ENCODE data around the gene HLCS. TPM values are rescaled to one million over a fixed set of nuclear protein-coding genes. Genes with fewer than 3 reads are reported as not detected.
"Not testable (repeated sequence)": the region's sequence is repeated elsewhere in the genome, so short reads cannot be mapped to it uniquely, and the experiment has no call there.

HLCS gene
- total and polyA plus RNA-seq, 2 donors from 2014 or later = 4.5 to 29.6 TPM

GRCh38 chr21:36816561-36817130 lies 149.8 kb downstream of the HLCS start:
- FAIRE-seq (no peak), DNase-seq (no peak)
- Histone ChIP-seq H3K9ac (ENCODE audit: low read length in 3 of 3) (no peak overlapping the region), H3K27me3 (ENCODE audit: control insufficient read depth, insufficient read depth, low read length) (no peaks in the 10 kb centered on the region), H3K36me3 (ENCODE audit: control insufficient read depth in 2 of 3, insufficient read depth in 3 of 3, low read length in 3 of 3) (no peaks in the 10 kb centered on the region), H3K27ac (ENCODE audit: low read depth in 2 of 2, low read length in 2 of 2) (no peak overlapping the region), H3K9me3 (ENCODE audit: control insufficient read depth in 2 of 3, insufficient read depth in 1 of 3, low read length in 3 of 3) (no peaks in the 10 kb centered on the region), H3K4me1 (ENCODE audit: control insufficient read depth in 2 of 3, insufficient read depth in 2 of 3, low read depth in 1 of 3, low read length in 3 of 3) (no peaks in the 10 kb centered on the region), H3K4me3 (ENCODE audit: low read length in 3 of 3) (no peak overlapping the region)
- intact Hi-C loops (cut with DNase I) = no loop called here
- TF ChIP-seq CTCF (IDR thresholded peaks at IDR 0.05; ENCODE audit: borderline replicate concordance, extremely low read depth, insufficient read depth) = no peak

- H3K9ac ChIP-seq (ENCODE audit: low read length in 3 of 3); H3K9me3 ChIP-seq (ENCODE audit: control insufficient read depth in 2 of 3, insufficient read depth in 1 of 3, low read length in 3 of 3); H3K27me3 ChIP-seq (ENCODE audit: control insufficient read depth, insufficient read depth, low read length); FAIRE-seq; DNase-seq; H3K4me1 ChIP-seq (ENCODE audit: control insufficient read depth in 2 of 3, insufficient read depth in 2 of 3, low read depth in 1 of 3, low read length in 3 of 3); intact Hi-C loops (cut with DNase I); H3K27ac ChIP-seq (ENCODE audit: low read depth in 2 of 2, low read length in 2 of 2); H3K4me3 ChIP-seq (ENCODE audit: low read length in 3 of 3); H3K36me3 ChIP-seq (ENCODE audit: control insufficient read depth in 2 of 3, insufficient read depth in 3 of 3, low read length in 3 of 3): not testable (repeated sequence)
Observed at GRCh38 chr21:36816026-36816425, 150.4 kb downstream of the HLCS start.

GRCh38 chr21:36815284-36815683 lies 151.2 kb downstream of the HLCS start:
- intact Hi-C loops (cut with DNase I) = no loop called here
- no peak for FAIRE-seq
- no peak for TF ChIP-seq CTCF (IDR thresholded peaks at IDR 0.05; ENCODE audit: borderline replicate concordance, extremely low read depth, insufficient read depth)

GRCh38 chr21:36813052-36813451 lies 153.4 kb downstream of the HLCS start:
- Histone ChIP-seq H3K36me3 (ENCODE audit: control insufficient read depth in 2 of 3, insufficient read depth in 3 of 3, low read length in 3 of 3) (no peaks in the 10 kb centered on the region), H3K27ac (ENCODE audit: low read depth in 2 of 2, low read length in 2 of 2) (no peak overlapping the region), H3K4me3 (ENCODE audit: low read length in 3 of 3) (no peak overlapping the region), H3K9me3 (ENCODE audit: control insufficient read depth in 2 of 3, insufficient read depth in 1 of 3, low read length in 3 of 3) (no peaks in the 10 kb centered on the region), H3K4me1 (ENCODE audit: control insufficient read depth in 2 of 3, insufficient read depth in 2 of 3, low read depth in 1 of 3, low read length in 3 of 3) (peaks cover 0 to 14% (median 0%) of the 10 kb centered on the region in 3 donors), H3K9ac (ENCODE audit: low read length in 3 of 3) (no peak overlapping the region), H3K27me3 (ENCODE audit: control insufficient read depth, insufficient read depth, low read length) (no peaks in the 10 kb centered on the region)
- intact Hi-C loops (cut with DNase I) = no loop called here
- DNase-seq (peak in 2 of 5 donors; percentile 56 to 67), FAIRE-seq (no peak)
- no peak for TF ChIP-seq CTCF (IDR thresholded peaks at IDR 0.05; ENCODE audit: borderline replicate concordance, extremely low read depth, insufficient read depth)

More at GRCh38 chr21:36815284-36815683, 151.2 kb downstream of the HLCS start:
- H3K9ac ChIP-seq (ENCODE audit: low read length in 3 of 3) = no peak overlapping the region
- H3K4me3 ChIP-seq (ENCODE audit: low read length in 3 of 3) = no peak overlapping the region
- H3K4me1 ChIP-seq (ENCODE audit: control insufficient read depth in 2 of 3, insufficient read depth in 2 of 3, low read depth in 1 of 3, low read length in 3 of 3) = peaks cover 0 to 2% (median 0%) of the 10 kb centered on the region in 3 donors
- no peaks in the 10 kb centered on the region for H3K36me3 ChIP-seq (ENCODE audit: control insufficient read depth in 2 of 3, insufficient read depth in 3 of 3, low read length in 3 of 3)
- no peaks in the 10 kb centered on the region for H3K27me3 ChIP-seq (ENCODE audit: control insufficient read depth, insufficient read depth, low read length)
- H3K9me3 ChIP-seq (ENCODE audit: control insufficient read depth in 2 of 3, insufficient read depth in 1 of 3, low read length in 3 of 3) = no peaks in the 10 kb centered on the region
- H3K27ac ChIP-seq (ENCODE audit: low read depth in 2 of 2, low read length in 2 of 2) = no peak overlapping the region
- no peak for DNase-seq
